HCT116 (cell line): Measurements from ENCODE around the gene INCENP. TPM values are rescaled to one million over a fixed set of nuclear protein-coding genes. Genes with fewer than 3 reads are reported as not detected.
A peak's percentile ranks its signal among the peaks of the same experiment; 100 is the strongest.

Experiments
- ATAC-seq: fragments of 200-7000 bp; cut with Tn5 transposase; 2 replicates; pipeline ENCODE4 v1.9.1; 2020; ENCODE audit warnings: mild to moderate bottlenecking, moderate library complexity
- BruUV-seq: library from RNA; stranded (reverse); fragments of 400-500 nt; replicated peaks from 2 replicates; lab custom pipeline; 2021; lab: Mats Ljungman, UMichigan
- CTCF ChIA-PET: fragments of 300-600 bp; sonication (Branson Sonifier 250); formaldehyde crosslinking; loops from one replicate; lab custom pipeline; 2021; ENCODE audit warnings: antibody characterized with exemption; lab: Charles Lee
- POLR2A ChIA-PET: fragments of 300-600, 350-600 bp; sonication (Branson Sonifier 250); formaldehyde crosslinking; loops from one replicate; lab custom pipeline; 2021; ENCODE audit warnings: antibody characterized with exemption; lab: Charles Lee
- RAD21 ChIA-PET, 2 experiments: fragments of 300-600 bp; sonication (Branson Sonifier 250); formaldehyde crosslinking; loops; one replicate each; lab custom pipeline; 2023; ENCODE audit warnings: low total read pairs in 2 of 2; ENCODE audit not compliant: uncharacterized antibody in 2 of 2, unreplicated experiment in 2 of 2, low non-redundant PET in 1 of 2; lab: Charles Lee
- DNase-seq: peaks from one replicate; pipeline ENCODE4 v3.0.0-alpha.2; 2010; ENCODE audit warnings: low read depth, low spot score
- H2AFZ ChIP-seq: fragments of 200-600 bp; shearing (Covaris generic), sonication (generic); 2 replicates; pipeline ENCODE4 v1.6.1; 2017; ENCODE audit warnings: low read depth, mixed run types, mixed read lengths, antibody characterized with exemption, low read length; ENCODE audit not compliant: poor library complexity, severe bottlenecking
- H3K27ac ChIP-seq: 2 replicates; pipeline ENCODE4 v1.5.1; 2012; ENCODE audit warnings: low read depth, low read length
- H3K27me3 ChIP-seq: fragments of 200-600 bp; sonication (generic); 2 replicates; pipeline ENCODE4 v1.6.1; 2016; ENCODE audit warnings: mixed run types, low read length, mixed read lengths; ENCODE audit not compliant: insufficient read depth
- H3K36me3 ChIP-seq, 2 experiments: fragments of 200-500 bp in 1 of 2; fragments of 200-600 bp in 1 of 2; sonication (Bioruptor generic) in 1 of 2; sonication (generic) in 1 of 2; 2 replicates each; pipeline versions ENCODE4 v1.5.1 to v1.6.1; 2014 to 2016; ENCODE audit warnings: low read length in 2 of 2, inconsistent platforms in 1 of 2, mixed read lengths in 1 of 2, mixed run types in 1 of 2; ENCODE audit not compliant: insufficient read depth in 2 of 2, control insufficient read depth in 1 of 2
- H3K4me1 ChIP-seq, 2 experiments: fragments of 200-600 bp in 1 of 2; sonication (generic) in 1 of 2; 2 replicates each; pipeline versions ENCODE4 v1.5.1 to v1.6.1; 2012 to 2017; ENCODE audit warnings: low read length in 2 of 2, inconsistent platforms in 1 of 2, mild to moderate bottlenecking in 1 of 2, mixed read lengths in 1 of 2, mixed run types in 1 of 2, moderate library complexity in 1 of 2; ENCODE audit not compliant: insufficient read depth in 2 of 2, control insufficient read depth in 1 of 2
- H3K4me2 ChIP-seq: fragments of 200-600 bp; sonication (generic); 2 replicates; pipeline ENCODE4 v1.6.1; 2017; ENCODE audit warnings: mixed run types, low read length, mixed read lengths
- H3K4me3 ChIP-seq, 2 experiments: fragments of 200-600 bp in 1 of 2; sonication (generic) in 1 of 2; replicated peaks in 1 of 2; 2 replicates each; pipeline ENCODE4 v1.5.1; 2011 to 2016; ENCODE audit warnings: low read length in 2 of 2, control low read depth in 1 of 2, low read depth in 1 of 2, mild to moderate bottlenecking in 1 of 2, mixed read lengths in 1 of 2, mixed run types in 1 of 2
- H3K79me2 ChIP-seq: fragments of 200-600 bp; sonication (generic); 2 replicates; pipeline ENCODE4 v1.6.1; 2017; ENCODE audit warnings: mild to moderate bottlenecking, mixed run types, low read length, moderate library complexity, mixed read lengths; ENCODE audit not compliant: insufficient read depth
- H3K9ac ChIP-seq: fragments of 200-600 bp; sonication (generic); 2 replicates; pipeline ENCODE4 v1.6.1; 2016; ENCODE audit warnings: low read length, mixed read lengths
- H3K9me2 ChIP-seq: fragments of 200-600 bp; sonication (generic), shearing (Covaris generic); 2 replicates; pipeline ENCODE4 v1.6.1; 2017; ENCODE audit warnings: mixed run types, mild to moderate bottlenecking, moderate library complexity; ENCODE audit not compliant: insufficient read depth
- H3K9me3 ChIP-seq, 2 experiments: fragments of 200-500 bp in 1 of 2; fragments of 200-600 bp in 1 of 2; sonication (Bioruptor generic) in 1 of 2; sonication (generic) in 1 of 2; 2 replicates each; pipeline ENCODE4 v1.6.1; 2014 to 2017; ENCODE audit warnings: low read length in 2 of 2, mixed read lengths in 2 of 2, inconsistent platforms in 1 of 2, low read depth in 1 of 2, mild to moderate bottlenecking in 1 of 2, mixed run types in 1 of 2, moderate library complexity in 1 of 2; ENCODE audit not compliant: control insufficient read depth in 1 of 2, insufficient read depth in 1 of 2
- H4K20me1 ChIP-seq: fragments of 200-600 bp; sonication (generic), shearing (Covaris generic); 2 replicates; pipeline ENCODE4 v1.6.1; 2017; ENCODE audit warnings: mixed run types, mild to moderate bottlenecking, moderate library complexity; ENCODE audit not compliant: insufficient read depth
- CEBPB ChIP-seq: IDR thresholded peaks from 2 replicates; pipeline ENCODE4 v1.6.1; 2012; ENCODE audit warnings: low read depth
- ELF1 ChIP-seq: IDR thresholded peaks from 2 replicates; pipeline ENCODE4 v1.6.1; 2012; ENCODE audit warnings: low read depth, borderline replicate concordance
- EZH2 ChIP-seq: fragments of 200-600 bp; sonication (generic); IDR thresholded peaks from 2 replicates; pipeline ENCODE4 v1.6.1; 2017; ENCODE audit warnings: antibody characterized with exemption, mixed run types
- FOSL1 ChIP-seq: IDR thresholded peaks from 2 replicates; pipeline ENCODE4 v1.6.1; 2012; ENCODE audit warnings: low read depth
- POLR2A ChIP-seq: IDR thresholded peaks from 2 replicates; pipeline ENCODE4 v1.7.0; 2011; ENCODE audit warnings: borderline replicate concordance; ENCODE audit not compliant: insufficient read depth, insufficient read length; ENCODE audit errors: extremely low read depth
- RAD21 ChIP-seq: IDR thresholded peaks from 2 replicates; pipeline ENCODE4 v1.6.1; 2012; ENCODE audit warnings: low read depth, mild to moderate bottlenecking
- SIN3A ChIP-seq: IDR thresholded peaks from 2 replicates; pipeline ENCODE4 v1.6.1; 2012; ENCODE audit warnings: low read depth
- SP1 ChIP-seq: IDR thresholded peaks from 2 replicates; pipeline ENCODE4 v1.6.1; 2012; ENCODE audit warnings: low read depth
- SRF ChIP-seq: IDR thresholded peaks from 2 replicates; pipeline ENCODE4 v1.6.1; 2012; ENCODE audit warnings: low read depth
- YY1 ChIP-seq: IDR thresholded peaks from 2 replicates; pipeline ENCODE4 v1.6.1; 2011; ENCODE audit warnings: low read length, low read depth, moderate library complexity, mild to moderate bottlenecking; ENCODE audit not compliant: insufficient replicate concordance; ENCODE audit errors: extremely low read depth
- intact Hi-C: fragments of 100-400 bp; cut with micrococcal nuclease; formaldehyde crosslinking; loops from 2 replicates; pipeline ENCODE4 v1.10.0; 2022
- total RNA-seq: library from RNA; stranded (reverse); gene quantifications from one replicate; pipeline ENCODE4 v1.2.1, GENCODE V29; 2021; ENCODE audit not compliant: unreplicated experiment
- TF ChIP-seq, protein P1 (sequence below): IDR thresholded peaks from 2 replicates; pipeline ENCODE4 v1.6.1; 2012
- TF ChIP-seq, protein P2 (sequence below), 3 experiments: fragments of 200-600 bp in 1 of 3; sonication (generic) in 1 of 3; IDR thresholded peaks in 2 of 3; conservative IDR thresholded peaks in 1 of 3; 2 replicates each; pipeline ENCODE4 v1.5.1; 2012 to 2017; ENCODE audit warnings: low read depth in 2 of 3, low read length in 2 of 3, antibody characterized with exemption in 1 of 3, borderline replicate concordance in 1 of 3, control low read depth in 1 of 3, mild to moderate bottlenecking in 1 of 3, mixed read lengths in 1 of 3, mixed run types in 1 of 3, moderate library complexity in 1 of 3; ENCODE audit not compliant: insufficient read depth in 1 of 3
- TF ChIP-seq, protein P3 (sequence below): IDR thresholded peaks from 2 replicates; pipeline ENCODE4 v1.6.1; 2011; ENCODE audit warnings: mild to moderate bottlenecking, low read length, moderate library complexity; ENCODE audit not compliant: insufficient replicate concordance; ENCODE audit errors: extremely low read depth
- TF ChIP-seq, protein P4 (sequence below): IDR thresholded peaks from 2 replicates; pipeline ENCODE4 v1.6.1; 2012; ENCODE audit warnings: low read depth
- TF ChIP-seq, protein P5 (sequence below): IDR thresholded peaks from 2 replicates; pipeline ENCODE4 v1.6.1; 2012

The INCENP gene
- total RNA-seq, 1 experiment from 2014 or later = 118 TPM

DNA sequence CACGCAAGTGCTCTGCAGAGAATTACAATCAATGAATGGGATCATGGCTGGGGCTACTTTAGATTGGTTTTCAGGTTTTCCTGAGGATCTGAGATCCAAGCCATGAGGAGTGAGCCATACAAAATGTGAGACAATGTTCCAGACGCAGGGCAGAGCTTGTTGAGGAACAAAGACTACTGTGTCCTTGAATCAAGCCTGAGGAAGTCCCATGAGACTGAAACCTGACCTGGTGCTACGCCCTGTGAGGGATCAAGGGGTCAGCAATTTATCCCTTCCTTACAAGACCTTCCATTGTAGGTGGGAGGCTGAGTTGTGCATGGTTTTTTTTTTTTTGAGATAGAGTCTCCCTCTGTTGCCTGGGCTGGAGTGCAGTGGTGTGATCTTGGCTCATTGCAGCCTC is 2.1 kb downstream of the INCENP start:
- no peaks in the 10 kb centered on the region for H3K9me2 ChIP-seq
- no TSS peak for BruUV-seq

More for the DNA sequence above, 2.1 kb downstream of the INCENP start:
- H3K79me2 ChIP-seq = peaks cover 70% of the 10 kb centered on the region
- ChIA-PET POLR2A (no interaction called here), CTCF (interaction anchor here (0.8 kb wide), 1 partner anchor 435 kb away, joined by 3 read pairs; no protein-coding TSS in a partner anchor), RAD21 (no interaction called here)
- no peak overlapping the region for H3K27ac ChIP-seq
- H3K27me3 ChIP-seq = no peaks in the 10 kb centered on the region
- no peak overlapping the region for H2AFZ ChIP-seq
- H3K4me3 ChIP-seq = peak overlapping the region in 1 of 2 experiments; percentile 96; a peak in 1 of 4 replicates
- H3K9me3 ChIP-seq = no peaks in the 10 kb centered on the region
- H4K20me1 ChIP-seq = no peaks in the 10 kb centered on the region
- TF ChIP-seq RAD21 (no peak), YY1 (no peak), EZH2 (no peak), FOSL1 (no peak), POLR2A (no peak), CEBPB (no peak), SRF (no peak), SP1 (no peak), ELF1 (no peak), SIN3A (no peak)
- TF ChIP-seq, protein P1, sequence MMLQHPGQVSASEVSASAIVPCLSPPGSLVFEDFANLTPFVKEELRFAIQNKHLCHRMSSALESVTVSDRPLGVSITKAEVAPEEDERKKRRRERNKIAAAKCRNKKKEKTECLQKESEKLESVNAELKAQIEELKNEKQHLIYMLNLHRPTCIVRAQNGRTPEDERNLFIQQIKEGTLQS = no peak
- TF ChIP-seq, protein P2, sequence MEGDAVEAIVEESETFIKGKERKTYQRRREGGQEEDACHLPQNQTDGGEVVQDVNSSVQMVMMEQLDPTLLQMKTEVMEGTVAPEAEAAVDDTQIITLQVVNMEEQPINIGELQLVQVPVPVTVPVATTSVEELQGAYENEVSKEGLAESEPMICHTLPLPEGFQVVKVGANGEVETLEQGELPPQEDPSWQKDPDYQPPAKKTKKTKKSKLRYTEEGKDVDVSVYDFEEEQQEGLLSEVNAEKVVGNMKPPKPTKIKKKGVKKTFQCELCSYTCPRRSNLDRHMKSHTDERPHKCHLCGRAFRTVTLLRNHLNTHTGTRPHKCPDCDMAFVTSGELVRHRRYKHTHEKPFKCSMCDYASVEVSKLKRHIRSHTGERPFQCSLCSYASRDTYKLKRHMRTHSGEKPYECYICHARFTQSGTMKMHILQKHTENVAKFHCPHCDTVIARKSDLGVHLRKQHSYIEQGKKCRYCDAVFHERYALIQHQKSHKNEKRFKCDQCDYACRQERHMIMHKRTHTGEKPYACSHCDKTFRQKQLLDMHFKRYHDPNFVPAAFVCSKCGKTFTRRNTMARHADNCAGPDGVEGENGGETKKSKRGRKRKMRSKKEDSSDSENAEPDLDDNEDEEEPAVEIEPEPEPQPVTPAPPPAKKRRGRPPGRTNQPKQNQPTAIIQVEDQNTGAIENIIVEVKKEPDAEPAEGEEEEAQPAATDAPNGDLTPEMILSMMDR (IDR thresholded peaks at IDR 0.05 in 2 of 3, conservative IDR thresholded peaks at IDR 0.05 in 1 of 3; ENCODE audit: borderline replicate concordance in 1 of 3, insufficient read depth in 1 of 3, low read depth in 2 of 3, low read length in 2 of 3) = no peak
- TF ChIP-seq, protein P3, sequence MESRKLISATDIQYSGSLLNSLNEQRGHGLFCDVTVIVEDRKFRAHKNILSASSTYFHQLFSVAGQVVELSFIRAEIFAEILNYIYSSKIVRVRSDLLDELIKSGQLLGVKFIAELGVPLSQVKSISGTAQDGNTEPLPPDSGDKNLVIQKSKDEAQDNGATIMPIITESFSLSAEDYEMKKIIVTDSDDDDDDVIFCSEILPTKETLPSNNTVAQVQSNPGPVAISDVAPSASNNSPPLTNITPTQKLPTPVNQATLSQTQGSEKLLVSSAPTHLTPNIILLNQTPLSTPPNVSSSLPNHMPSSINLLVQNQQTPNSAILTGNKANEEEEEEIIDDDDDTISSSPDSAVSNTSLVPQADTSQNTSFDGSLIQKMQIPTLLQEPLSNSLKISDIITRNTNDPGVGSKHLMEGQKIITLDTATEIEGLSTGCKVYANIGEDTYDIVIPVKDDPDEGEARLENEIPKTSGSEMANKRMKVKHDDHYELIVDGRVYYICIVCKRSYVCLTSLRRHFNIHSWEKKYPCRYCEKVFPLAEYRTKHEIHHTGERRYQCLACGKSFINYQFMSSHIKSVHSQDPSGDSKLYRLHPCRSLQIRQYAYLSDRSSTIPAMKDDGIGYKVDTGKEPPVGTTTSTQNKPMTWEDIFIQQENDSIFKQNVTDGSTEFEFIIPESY = no peak
- TF ChIP-seq, protein P4, sequence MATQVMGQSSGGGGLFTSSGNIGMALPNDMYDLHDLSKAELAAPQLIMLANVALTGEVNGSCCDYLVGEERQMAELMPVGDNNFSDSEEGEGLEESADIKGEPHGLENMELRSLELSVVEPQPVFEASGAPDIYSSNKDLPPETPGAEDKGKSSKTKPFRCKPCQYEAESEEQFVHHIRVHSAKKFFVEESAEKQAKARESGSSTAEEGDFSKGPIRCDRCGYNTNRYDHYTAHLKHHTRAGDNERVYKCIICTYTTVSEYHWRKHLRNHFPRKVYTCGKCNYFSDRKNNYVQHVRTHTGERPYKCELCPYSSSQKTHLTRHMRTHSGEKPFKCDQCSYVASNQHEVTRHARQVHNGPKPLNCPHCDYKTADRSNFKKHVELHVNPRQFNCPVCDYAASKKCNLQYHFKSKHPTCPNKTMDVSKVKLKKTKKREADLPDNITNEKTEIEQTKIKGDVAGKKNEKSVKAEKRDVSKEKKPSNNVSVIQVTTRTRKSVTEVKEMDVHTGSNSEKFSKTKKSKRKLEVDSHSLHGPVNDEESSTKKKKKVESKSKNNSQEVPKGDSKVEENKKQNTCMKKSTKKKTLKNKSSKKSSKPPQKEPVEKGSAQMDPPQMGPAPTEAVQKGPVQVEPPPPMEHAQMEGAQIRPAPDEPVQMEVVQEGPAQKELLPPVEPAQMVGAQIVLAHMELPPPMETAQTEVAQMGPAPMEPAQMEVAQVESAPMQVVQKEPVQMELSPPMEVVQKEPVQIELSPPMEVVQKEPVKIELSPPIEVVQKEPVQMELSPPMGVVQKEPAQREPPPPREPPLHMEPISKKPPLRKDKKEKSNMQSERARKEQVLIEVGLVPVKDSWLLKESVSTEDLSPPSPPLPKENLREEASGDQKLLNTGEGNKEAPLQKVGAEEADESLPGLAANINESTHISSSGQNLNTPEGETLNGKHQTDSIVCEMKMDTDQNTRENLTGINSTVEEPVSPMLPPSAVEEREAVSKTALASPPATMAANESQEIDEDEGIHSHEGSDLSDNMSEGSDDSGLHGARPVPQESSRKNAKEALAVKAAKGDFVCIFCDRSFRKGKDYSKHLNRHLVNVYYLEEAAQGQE = no peak
- TF ChIP-seq, protein P5, sequence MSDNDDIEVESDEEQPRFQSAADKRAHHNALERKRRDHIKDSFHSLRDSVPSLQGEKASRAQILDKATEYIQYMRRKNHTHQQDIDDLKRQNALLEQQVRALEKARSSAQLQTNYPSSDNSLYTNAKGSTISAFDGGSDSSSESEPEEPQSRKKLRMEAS = no peak
- H3K36me3 ChIP-seq = peaks cover 14 to 28% of the 10 kb centered on the region in 2 experiments; a peak in 2 of 4 replicates
- H3K4me2 ChIP-seq = peak overlapping the region; percentile 93
- no peak overlapping the region for H3K9ac ChIP-seq
- DNase-seq (no peak), ATAC-seq (no peak)
- H3K4me1 ChIP-seq = peaks cover 9 to 18% of the 10 kb centered on the region in 2 experiments
- intact Hi-C loops = no loop called here
